ENCODE results near the gene MYCN.
"Not testable (repeated sequence)": the region's sequence is repeated elsewhere in the genome, so short reads cannot be mapped to it uniquely, and the experiment has no call there.

Gene MYCN

GRCh38 chr2:15945909-15946705 lies 5.8 kb downstream of the MYCN start:
- no peak for DNase-seq

- no peak for DNase-seq
Observed at GRCh38 chr2:15946983-15947382, 6.6 kb downstream of the MYCN start.

GRCh38 chr2:15947431-15947830 lies 7.1 kb downstream of the MYCN start:
- no peak for DNase-seq

- no peak for DNase-seq
Observed at GRCh38 chr2:15948704-15948957, 8.3 kb downstream of the MYCN start.

- DNase-seq: no peak
Observed at GRCh38 chr2:15949126-15949525, 8.8 kb downstream of the MYCN start.

GRCh38 chr2:15949551-15949950 lies 9.2 kb downstream of the MYCN start:
- no peak for DNase-seq

- no peak for DNase-seq
Observed at GRCh38 chr2:15950088-15950952, 10.0 kb downstream of the MYCN start.

- DNase-seq: not testable (repeated sequence)
Observed at GRCh38 chr2:15951936-15952335, 11.6 kb downstream of the MYCN start.

GRCh38 chr2:15952451-15953146 lies 12.2 kb downstream of the MYCN start:
- DNase-seq: no peak

- DNase-seq: no peak
Observed at GRCh38 chr2:15953147-15953630, 12.8 kb downstream of the MYCN start.

- DNase-seq: no peak
Observed at GRCh38 chr2:15953891-15954680, 13.7 kb downstream of the MYCN start.

- DNase-seq: no peak
Observed at GRCh38 chr2:15954761-15955160, 14.4 kb downstream of the MYCN start.

- DNase-seq: no peak
Observed at GRCh38 chr2:15955232-15955988, 15.1 kb downstream of the MYCN start.

GRCh38 chr2:15956230-15956629 lies 15.9 kb downstream of the MYCN start:
- no peak for DNase-seq

GRCh38 chr2:15956751-15957736 lies 16.7 kb downstream of the MYCN start:
- no peak for DNase-seq

GRCh38 chr2:15957881-15958713 lies 17.7 kb downstream of the MYCN start:
- DNase-seq: no peak

- no peak for DNase-seq
Observed at GRCh38 chr2:15959331-15960153, 19.2 kb downstream of the MYCN start.

- not testable (repeated sequence) for DNase-seq
Observed at GRCh38 chr2:15960154-15960520, 19.8 kb downstream of the MYCN start.
